GM21576 (cell line): Measurements from ENCODE around the gene ROPN1.
"Not testable (repeated sequence)": the region's sequence is repeated elsewhere in the genome, so short reads cannot be mapped to it uniquely, and the experiment has no call there.

ENCODE experiments used
- ATAC-seq: cut with Tn5 transposase; IDR thresholded peaks from one replicate; pipeline ENCODE4 v1.9.1; 2021; ENCODE audit warnings: mild to moderate bottlenecking, moderate library complexity; ENCODE audit not compliant: unreplicated experiment

The ROPN1 gene

GRCh38 chr3:123991730-123992588 is at the start of gene ROPN1:
Gene ROPN1 (minus strand): TSS chr3:123992124. CDS start chr3:123980481, 11,643 bp downstream.
- ATAC-seq = not testable (repeated sequence)

DNA sequence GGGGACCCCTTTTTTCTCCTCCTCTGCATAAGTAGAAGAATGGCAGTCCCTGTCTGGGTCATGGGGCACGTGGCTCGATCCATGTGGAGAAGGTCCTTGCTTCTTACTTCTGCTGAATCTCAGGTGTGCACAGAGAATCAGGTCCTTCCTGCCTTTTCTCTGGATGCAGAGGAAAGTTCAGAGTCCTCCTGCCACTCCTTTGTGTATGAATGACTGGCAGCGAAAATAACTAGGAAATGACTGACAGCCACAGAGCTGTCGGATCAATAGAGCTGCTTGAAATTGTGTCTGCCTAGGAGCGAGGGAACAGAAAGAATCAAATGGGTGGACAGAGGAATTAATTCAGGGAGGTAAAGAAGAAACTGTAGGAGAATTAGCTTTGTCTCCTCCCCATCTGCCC is 49.6 kb upstream of the ROPN1 start:
- ATAC-seq = no peak

GRCh38 chr3:124037326-124037725 is 45.4 kb upstream of the ROPN1 start:
- no peak for ATAC-seq

GRCh38 chr3:124036214-124036613 is 44.3 kb upstream of the ROPN1 start:
- not testable (repeated sequence) for ATAC-seq

- no peak for ATAC-seq
Measured at GRCh38 chr3:124035463-124036121, 43.7 kb upstream of the ROPN1 start.

DNA sequence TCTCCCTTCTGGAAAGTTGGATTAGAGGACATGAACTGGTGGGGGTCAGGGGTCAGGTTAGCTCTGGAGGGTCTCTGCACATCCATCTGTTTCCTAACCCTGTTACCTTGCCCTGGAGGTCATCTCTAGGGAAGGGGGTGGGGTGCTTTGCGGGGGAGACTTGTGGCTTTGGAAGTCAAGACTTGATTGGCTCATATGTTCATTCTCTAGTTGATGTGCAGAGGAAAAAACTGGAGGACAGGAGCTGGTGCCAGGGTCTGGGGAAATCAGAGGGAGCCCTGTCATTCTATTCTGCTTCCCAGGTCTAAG is 42.9 kb upstream of the ROPN1 start:
- ATAC-seq = no peak

GRCh38 chr3:124034016-124034843 is 42.3 kb upstream of the ROPN1 start:
- no peak for ATAC-seq

DNA sequence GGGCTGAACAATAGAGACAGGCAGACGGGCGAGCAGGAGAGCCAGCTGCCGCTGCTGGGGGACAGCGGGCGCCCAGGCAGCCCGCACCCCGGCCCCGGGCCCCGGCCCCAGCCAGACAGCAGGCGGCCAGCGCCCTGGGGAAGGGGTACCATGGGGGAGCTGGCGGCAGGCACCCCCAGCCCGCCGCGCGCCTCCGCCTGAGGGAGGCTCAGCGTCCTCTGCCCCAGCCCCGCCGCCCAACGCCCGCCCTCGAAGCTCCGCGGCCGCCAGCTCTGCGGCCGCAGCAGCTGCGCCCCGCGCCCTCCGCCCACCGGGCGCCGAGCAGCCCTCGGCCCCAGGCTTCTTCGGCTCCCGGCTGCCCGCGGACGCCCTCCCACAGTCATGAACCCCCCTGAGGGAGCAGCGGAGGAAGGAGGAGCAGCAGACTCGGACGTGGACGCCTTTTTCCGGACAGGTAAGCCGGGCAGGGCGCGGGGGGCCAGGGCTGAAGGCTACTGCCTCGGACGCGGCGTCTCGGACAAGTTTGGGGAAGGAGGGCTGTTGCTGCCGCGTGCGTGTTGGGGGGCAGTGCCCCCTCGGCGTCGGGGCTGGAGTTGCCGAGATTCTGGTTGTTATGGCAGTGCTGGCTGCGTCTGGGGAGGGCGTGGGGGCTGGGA is 41.6 kb upstream of the ROPN1 start, which contains the start of gene KALRN:
TSS of gene KALRN (plus strand) at position 10 of the 656 bp plus-strand sequence.
- peak; percentile 17 for ATAC-seq

- ATAC-seq = peak; percentile 89
Measured at GRCh38 chr3:124032881-124033359, 41.0 kb upstream of the ROPN1 start.

DNA sequence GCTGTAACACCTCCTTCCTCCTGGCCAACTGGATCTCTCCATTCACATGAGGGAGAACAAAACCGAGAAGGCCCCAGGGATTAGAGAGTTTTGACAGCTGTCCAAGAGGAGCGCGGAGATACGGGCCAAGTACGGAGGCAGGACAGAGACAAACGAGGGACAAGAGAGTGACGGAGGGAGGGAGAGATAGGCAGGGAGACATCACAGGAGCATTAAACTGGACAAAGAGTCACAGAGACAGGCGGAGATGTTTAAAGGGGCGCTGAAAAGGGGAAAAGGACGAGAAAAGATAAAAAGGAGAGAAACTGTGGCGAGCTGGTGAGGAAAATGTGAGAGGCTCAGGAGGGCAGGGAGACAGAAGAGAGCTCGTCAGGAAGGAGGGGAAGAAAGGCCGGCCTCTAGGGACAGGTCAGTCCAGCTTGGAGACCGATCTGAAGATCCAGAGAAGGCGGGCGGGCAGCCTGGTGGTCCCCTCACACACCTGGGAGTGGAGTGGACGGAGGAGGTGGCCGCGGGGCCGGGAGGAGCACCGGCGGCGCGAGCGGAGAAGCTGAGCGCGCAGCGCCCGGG is 40.5 kb upstream of the ROPN1 start:
- no peak for ATAC-seq

GRCh38 chr3:124026516-124026915 is 34.6 kb upstream of the ROPN1 start:
- ATAC-seq = no peak

- ATAC-seq = not testable (repeated sequence)
Measured at GRCh38 chr3:124023531-124023930, 31.6 kb upstream of the ROPN1 start.

DNA sequence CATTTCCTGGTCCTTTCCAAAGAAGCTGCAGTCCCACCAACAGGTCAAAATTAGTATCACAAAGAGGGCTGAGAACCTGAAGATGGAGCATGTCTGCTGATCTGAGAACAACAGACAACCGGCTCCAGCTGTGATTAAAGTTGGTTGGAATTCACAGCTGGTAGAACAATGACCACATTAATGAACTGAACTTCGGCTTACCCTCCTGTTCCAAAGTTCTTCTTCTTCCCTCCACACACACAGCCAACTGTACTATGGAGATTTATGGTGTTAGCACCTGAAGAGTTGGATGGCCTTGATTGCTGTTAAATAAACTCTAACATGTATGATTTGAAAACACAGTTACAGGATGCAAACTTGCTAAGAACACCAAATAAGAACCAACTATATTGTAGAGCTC is 27.4 kb upstream of the ROPN1 start:
- ATAC-seq = no peak

DNA sequence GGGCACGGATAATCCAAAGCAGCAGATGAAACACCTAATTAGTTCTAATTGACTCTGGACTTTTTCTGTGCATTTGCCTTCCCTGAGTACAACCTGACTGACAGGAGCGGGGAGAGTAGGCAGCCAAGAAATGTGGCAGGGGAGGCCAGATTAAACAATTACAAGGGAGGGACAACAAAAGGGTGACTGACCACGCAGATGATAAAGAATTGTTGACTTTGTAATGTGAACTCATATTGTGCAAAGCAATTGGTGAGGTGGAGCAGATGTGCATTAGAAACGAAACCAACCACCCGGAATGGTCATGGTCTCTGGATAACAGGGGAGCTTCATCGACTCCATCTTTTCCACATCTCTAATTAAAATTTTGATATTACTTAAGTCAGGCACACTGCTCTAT is 25.6 kb upstream of the ROPN1 start:
- not testable (repeated sequence) for ATAC-seq

DNA sequence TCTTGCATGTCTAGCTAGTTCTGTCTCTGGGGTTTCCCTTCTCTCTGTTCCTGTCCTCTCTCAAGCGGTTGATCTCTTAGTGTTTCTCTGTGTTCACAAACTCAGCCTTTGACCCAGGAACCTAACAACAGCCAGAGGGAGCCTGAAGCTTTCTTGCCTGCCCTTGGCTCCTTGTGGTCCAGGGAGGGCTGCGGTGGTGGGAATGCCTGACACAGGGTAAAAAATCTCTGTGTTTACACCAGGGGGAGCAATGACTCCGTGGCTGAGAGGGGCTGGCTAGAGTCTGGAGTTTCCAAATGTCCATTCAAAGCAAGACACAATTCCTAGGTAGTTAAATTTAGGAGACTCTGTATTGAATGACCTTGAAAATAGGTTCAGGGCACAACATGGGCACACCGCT is 24.6 kb upstream of the ROPN1 start:
- not testable (repeated sequence) for ATAC-seq

- no peak for ATAC-seq
Measured at GRCh38 chr3:124014366-124014942, 22.5 kb upstream of the ROPN1 start.

GRCh38 chr3:124008321-124008720 is 16.4 kb upstream of the ROPN1 start:
- not testable (repeated sequence) for ATAC-seq

DNA sequence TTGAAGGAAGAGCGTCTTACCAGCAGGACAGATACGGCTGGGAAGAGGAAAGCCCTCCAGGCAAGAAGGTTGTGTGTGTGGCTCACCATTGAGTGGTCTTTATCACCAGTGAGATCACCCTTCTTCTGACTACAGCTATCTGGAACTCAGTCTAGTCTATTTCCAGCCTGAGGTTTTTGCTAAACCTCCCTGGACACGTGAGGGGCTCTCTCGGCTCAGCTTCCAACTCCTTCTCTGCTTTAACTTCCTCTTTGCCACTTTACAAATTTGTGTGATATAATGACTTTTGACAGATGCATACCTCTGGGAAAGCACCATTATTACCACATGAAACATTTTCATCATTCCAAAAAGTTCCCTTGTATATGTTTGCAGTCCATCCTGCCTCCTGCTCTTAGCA is 15.3 kb upstream of the ROPN1 start:
- ATAC-seq = no peak

GRCh38 chr3:124002405-124003079 is 10.6 kb upstream of the ROPN1 start:
- ATAC-seq = not testable (repeated sequence)
